SK-N-SH (cell line): ENCODE measurements around the gene C22orf15.

Source experiments
- GATA2 ChIP-seq: sonication (generic); formaldehyde crosslinking; IDR thresholded peaks from 2 replicates; pipeline ENCODE4 v1.5.0; 2020; ENCODE audit warnings: mild to moderate bottlenecking, missing genetic modification reagents
- POLR2AphosphoS5 ChIP-seq: IDR thresholded peaks from 2 replicates; pipeline ENCODE4 v1.6.1; 2012; ENCODE audit warnings: low read depth, low read length

DNA sequence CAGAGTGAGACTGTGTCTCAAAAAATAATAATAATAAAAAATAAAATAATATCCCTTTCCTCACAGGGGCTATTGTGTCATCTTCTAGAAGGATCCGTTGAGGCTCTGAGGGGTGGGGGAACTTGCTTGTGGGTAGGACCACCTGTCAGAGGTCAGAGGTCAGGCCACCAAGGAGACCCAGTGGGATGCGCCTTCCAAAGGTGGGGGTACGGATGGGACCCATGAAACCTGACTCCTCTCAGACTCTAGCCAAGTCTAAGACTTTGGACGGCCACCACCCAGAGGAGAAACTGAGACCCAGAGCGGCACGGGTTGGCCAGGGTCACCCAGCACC is 9.5 kb downstream of the C22orf15 start:
- no peak for TF ChIP-seq GATA2 (CRISPR knock-in tag)
- TF ChIP-seq POLR2AphosphoS5, result no peak
